T-helper 22 cell (primary cell): ENCODE measurements around the gene DPP7.
A peak's percentile ranks its signal among the peaks of the same experiment; 100 is the strongest.

Experiments used
- DNase-seq: peaks from one replicate; pipeline ENCODE4 v3.0.0-alpha.2; 2020; ENCODE audit warnings: low read depth

Gene DPP7

GRCh38 chr9:137114613-137115393, at the start of gene DPP7:
TSS of gene DPP7 (minus strand) at chr9:137114733. CDS start at chr9:137114713, 20 bp downstream.
- DNase-seq = peak; percentile 69

- DNase-seq = no peak
Observed at GRCh38 chr9:137163805-137164204, 49.3 kb upstream of the DPP7 start.

GRCh38 chr9:137163365-137163715, 48.8 kb upstream of the DPP7 start:
- no peak for DNase-seq

GRCh38 chr9:137162505-137163364, 48.2 kb upstream of the DPP7 start:
- DNase-seq = no peak

- DNase-seq = no peak
Observed at GRCh38 chr9:137161558-137162486, 47.3 kb upstream of the DPP7 start.

- DNase-seq = no peak
Observed at GRCh38 chr9:137160716-137161557, 46.4 kb upstream of the DPP7 start.

GRCh38 chr9:137160054-137160425, 45.5 kb upstream of the DPP7 start:
- no peak for DNase-seq

- no peak for DNase-seq
Observed at GRCh38 chr9:137159105-137160053, 44.8 kb upstream of the DPP7 start.

GRCh38 chr9:137158625-137159024, 44.1 kb upstream of the DPP7 start:
- DNase-seq = no peak

GRCh38 chr9:137157618-137158415, 43.3 kb upstream of the DPP7 start:
- no peak for DNase-seq

- DNase-seq = peak; percentile 28
Observed at GRCh38 chr9:137156567-137157375, 42.2 kb upstream of the DPP7 start.

GRCh38 chr9:137152844-137153405, 38.4 kb upstream of the DPP7 start:
- no peak for DNase-seq

GRCh38 chr9:137150617-137151457, 36.3 kb upstream of the DPP7 start:
- no peak for DNase-seq

- no peak for DNase-seq
Observed at GRCh38 chr9:137149942-137150616, 35.5 kb upstream of the DPP7 start.

- no peak for DNase-seq
Observed at GRCh38 chr9:137149363-137149762, 34.8 kb upstream of the DPP7 start.

- DNase-seq = no peak
Observed at GRCh38 chr9:137148661-137149060, 34.1 kb upstream of the DPP7 start.

- DNase-seq = no peak
Observed at GRCh38 chr9:137148242-137148641, 33.7 kb upstream of the DPP7 start.
